PC-9 (cell line): ENCODE data around the gene COL23A1.

ENCODE experiments used
- EZH2 ChIP-seq: fragments of 200-600 bp; sonication (generic); IDR thresholded peaks from 2 replicates; pipeline ENCODE4 v1.8.0; 2017; ENCODE audit warnings: antibody characterized with exemption, low read depth
- TF ChIP-seq, protein P1 (sequence below): fragments of 200-600 bp; sonication (generic); conservative IDR thresholded peaks from 2 replicates; pipeline ENCODE4 v1.6.1; 2017; ENCODE audit warnings: mixed run types, antibody characterized with exemption, mild to moderate bottlenecking, moderate library complexity

GRCh38 chr5:178626484-178627258 lies 36.5 kb upstream of the COL23A1 start, which contains the start of gene CLK4:
- TF ChIP-seq, protein P1, sequence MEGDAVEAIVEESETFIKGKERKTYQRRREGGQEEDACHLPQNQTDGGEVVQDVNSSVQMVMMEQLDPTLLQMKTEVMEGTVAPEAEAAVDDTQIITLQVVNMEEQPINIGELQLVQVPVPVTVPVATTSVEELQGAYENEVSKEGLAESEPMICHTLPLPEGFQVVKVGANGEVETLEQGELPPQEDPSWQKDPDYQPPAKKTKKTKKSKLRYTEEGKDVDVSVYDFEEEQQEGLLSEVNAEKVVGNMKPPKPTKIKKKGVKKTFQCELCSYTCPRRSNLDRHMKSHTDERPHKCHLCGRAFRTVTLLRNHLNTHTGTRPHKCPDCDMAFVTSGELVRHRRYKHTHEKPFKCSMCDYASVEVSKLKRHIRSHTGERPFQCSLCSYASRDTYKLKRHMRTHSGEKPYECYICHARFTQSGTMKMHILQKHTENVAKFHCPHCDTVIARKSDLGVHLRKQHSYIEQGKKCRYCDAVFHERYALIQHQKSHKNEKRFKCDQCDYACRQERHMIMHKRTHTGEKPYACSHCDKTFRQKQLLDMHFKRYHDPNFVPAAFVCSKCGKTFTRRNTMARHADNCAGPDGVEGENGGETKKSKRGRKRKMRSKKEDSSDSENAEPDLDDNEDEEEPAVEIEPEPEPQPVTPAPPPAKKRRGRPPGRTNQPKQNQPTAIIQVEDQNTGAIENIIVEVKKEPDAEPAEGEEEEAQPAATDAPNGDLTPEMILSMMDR, result no peak
- TF ChIP-seq EZH2, result no peak
